Hematopoietic multipotent progenitor cell (in vitro differentiated cells): ENCODE results near the gene C1QTNF2. TPM values are rescaled to one million over a fixed set of nuclear protein-coding genes. Genes with fewer than 3 reads are reported as not detected.
A peak's percentile ranks its signal among the peaks of the same experiment; 100 is the strongest.

Experiments
- DNase-seq, 3 donors: peaks; one replicate each; pipeline ENCODE4 v3.0.0-alpha.2; 2011 to 2015; ENCODE audit warnings: low read depth in 2 of 3, low spot score in 2 of 3
- total RNA-seq: library from RNA; depleted of rRNA; stranded (reverse); fragments of >200 nt; gene quantifications from one replicate; pipeline ENCODE4 v1.2.3, GENCODE V29; 2012

Gene C1QTNF2, protein sequence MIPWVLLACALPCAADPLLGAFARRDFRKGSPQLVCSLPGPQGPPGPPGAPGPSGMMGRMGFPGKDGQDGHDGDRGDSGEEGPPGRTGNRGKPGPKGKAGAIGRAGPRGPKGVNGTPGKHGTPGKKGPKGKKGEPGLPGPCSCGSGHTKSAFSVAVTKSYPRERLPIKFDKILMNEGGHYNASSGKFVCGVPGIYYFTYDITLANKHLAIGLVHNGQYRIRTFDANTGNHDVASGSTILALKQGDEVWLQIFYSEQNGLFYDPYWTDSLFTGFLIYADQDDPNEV
- 0.27 TPM for total RNA-seq

DNA sequence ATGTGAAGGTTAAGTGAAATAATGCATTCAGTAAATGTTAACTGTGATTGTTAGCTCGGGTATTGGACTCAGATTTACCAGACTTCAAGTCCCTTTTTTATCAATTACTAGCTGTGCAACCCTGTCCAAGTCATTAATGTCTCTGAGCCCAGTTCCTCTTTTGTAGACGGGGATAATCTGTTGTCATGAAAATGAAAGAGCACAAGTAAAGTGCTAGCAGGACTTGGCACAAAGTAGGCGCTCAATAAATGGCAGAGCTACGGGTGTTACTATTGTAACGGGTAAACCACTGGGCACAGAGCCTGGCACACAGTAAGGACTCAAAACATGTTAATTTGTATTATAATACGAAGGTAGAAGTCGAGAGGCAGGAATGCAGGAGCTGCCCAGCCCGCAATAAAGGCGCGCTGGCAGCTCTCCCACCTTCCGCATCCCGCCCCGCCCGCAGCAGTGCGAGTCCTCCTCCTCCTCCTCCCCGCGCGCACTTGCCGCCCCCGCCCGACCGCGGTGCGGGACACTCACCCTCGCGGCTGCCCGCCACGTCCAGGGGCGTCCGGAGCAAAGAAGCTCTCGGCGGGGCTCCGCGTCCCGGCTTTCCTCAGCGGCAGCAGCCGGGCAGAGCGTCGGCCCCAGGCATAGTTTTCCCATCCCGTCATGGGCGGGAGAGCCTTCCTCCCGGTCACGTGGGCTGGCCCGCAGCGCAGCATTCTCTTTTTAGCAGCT, at the start of gene C1QTNF2:
C1QTNF2 (minus strand) TSS at position 637 of the 723 bp plus-strand sequence. CDS start 15,615 bp downstream, outside the sequence.
- DNase-seq, result peak in 1 of 3 donors; percentile 22

- DNase-seq, result no peak
Measured at GRCh38 chr5:160420331-160420610, 49.8 kb upstream of the C1QTNF2 start.

DNA sequence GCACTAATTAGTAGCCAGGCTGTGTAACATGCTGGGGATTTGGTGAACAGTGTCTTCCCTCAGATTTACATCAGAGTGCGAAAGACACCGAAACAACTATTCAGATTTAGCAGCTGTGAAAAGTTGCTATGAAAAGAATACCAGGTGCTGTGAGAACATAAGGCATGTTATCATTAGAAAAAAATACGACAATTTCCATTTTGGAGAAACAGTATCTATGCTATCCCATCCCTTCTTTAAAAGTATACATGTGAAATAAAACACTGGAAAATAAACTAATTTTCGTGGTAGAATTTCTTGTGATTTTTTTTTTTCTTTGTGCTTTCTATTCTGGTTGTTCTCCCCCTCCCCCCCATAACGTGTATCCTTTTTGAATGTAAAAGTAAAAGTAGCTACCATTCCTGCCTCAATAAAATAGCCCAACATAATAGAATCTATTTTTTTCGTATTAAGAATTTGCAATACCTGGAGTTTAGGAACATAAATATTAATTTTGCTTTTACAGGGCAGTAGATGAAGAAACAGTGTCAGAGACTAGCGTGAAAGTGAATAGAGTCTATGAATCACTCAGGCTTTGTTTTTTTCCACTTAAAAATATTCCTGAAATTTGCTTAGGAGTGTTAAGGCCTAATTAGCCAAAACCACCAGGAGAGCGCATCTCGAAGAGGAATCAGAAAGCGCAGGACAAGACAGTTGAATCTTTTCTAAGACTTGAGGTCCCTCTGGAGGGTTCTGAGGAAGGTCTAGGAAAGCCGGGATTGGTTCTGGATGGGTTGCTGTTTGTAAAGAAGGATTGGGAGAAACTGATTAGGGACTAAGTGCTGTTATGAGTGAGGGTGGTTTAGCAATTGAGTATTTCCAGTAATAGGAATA, 49.3 kb upstream of the C1QTNF2 start:
- DNase-seq, result peak in 2 of 3 donors; percentile 14 to 34

GRCh38 chr5:160418561-160419457, 48.4 kb upstream of the C1QTNF2 start, which contains the start of gene SLU7:
Gene SLU7 (minus strand): TSS chr5:160419081. CDS start chr5:160415294, 3,787 bp downstream.
- DNase-seq, result peak; percentile 86 to 99 (median 97)

DNA sequence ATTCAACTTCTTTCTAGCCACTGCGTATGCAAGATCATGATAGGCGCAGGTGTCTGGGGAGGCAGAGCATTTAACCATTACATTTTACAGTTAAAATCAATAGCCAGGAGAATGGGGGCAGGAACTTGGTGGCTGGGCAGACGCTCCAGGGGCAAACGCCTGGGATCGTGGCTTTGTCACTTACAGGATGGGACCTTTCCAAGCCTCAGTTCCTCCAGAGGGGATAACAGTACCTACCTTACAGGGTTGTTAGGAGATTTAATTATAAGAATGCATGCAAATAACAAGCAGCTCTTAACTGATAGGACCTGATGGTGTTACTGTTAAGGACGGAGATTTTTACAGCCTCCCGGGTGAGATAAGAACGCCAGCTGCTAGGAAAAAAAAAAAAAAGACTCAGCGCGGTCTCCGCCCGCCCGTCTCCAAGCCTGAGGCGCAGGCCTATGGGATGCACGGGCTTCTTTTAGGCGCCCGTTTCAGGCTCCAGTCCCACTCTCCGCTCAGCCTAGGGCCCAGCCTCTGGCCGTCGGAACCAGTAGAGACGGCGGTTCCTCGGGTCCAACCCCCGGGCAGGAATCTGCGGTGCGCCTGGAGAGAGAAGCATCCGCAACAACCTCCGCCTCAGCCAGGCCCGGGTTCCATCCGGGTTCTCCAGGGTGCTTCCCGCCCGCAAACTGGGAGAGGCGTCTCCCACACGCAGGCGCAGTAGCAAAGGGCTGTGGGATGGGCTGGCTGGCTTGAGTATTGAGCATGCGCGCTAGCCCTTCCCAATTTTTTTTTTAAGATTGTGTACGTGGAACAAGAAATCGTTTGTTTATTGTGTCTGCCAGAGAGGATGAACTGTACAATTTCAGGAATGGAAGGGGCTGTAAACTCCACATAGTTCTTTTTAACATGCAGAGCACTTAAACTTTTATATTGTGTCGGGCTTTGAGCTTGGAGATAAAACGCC, 29.3 kb upstream of the C1QTNF2 start, which contains the start of gene FAM200C:
FAM200C (minus strand) TSS at position 653 of the 952 bp plus-strand sequence. CDS start 4,564 bp downstream, outside the sequence.
- DNase-seq, result peak in 2 of 3 donors; percentile 83 to 87

- DNase-seq, result no peak
Measured at GRCh38 chr5:160398806-160399205, 28.4 kb upstream of the C1QTNF2 start.

- DNase-seq, result no peak
Measured at GRCh38 chr5:160397492-160397891, 27.1 kb upstream of the C1QTNF2 start.

DNA sequence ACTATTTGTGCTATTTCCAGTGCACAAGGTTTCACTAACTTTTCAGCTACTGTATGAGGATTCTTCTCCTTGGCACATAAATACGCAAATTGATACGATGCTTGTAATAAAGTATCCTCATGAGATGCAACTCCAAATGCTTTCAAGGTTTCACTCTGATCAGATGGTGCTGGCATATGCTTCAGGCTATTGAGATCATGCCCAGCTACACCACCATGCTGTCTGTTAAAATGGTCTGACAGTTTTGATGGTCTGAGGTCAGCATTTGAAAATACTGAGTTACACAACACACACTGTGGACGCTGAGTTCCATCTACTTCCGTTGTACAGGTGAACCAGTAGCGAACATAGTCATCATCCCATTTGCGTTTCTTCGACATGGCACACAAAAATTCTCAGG, 24.7 kb upstream of the C1QTNF2 start:
- DNase-seq, result no peak

- DNase-seq, result peak in 1 of 3 donors; percentile 58
Measured at GRCh38 chr5:160390787-160391696, 20.6 kb upstream of the C1QTNF2 start.

DNA sequence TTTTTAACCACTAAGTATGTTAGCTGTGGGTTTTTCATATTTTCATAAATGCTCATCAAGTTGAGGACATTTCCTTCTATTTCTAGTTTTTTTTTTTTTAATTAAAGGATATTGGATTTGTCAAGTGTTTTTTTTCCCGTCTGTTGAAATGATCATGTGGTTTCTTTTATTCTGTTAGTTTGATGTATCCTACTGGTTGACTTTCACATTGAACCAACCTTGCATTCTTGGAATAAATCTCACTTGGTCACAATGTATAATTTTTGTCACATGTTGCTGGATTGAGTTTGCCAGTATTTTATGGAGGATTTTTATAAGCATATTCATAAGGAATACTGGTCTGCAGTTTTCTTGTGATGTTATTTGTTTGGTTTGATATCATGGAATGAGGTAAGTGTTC, 17.0 kb upstream of the C1QTNF2 start:
- no peak for DNase-seq

DNA sequence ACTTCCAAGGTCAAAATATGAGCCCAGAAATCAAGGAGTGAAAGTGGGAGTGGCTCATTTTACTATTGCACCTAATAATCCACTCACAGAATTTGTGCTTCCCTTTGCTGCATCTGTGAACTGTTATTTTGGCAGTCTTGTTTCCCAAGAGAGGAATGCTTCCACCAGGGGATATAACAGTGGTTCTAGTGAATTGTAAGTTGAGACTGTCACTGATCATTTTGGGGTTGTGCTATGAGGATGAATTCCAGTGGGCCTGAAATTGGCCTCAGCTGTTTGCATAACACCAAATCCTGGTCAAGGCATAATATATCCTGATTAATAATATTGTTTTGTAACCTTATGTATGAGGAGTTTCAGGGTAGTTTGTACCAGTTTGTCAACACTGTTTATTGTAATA, 15.1 kb upstream of the C1QTNF2 start:
- DNase-seq, result no peak

DNA sequence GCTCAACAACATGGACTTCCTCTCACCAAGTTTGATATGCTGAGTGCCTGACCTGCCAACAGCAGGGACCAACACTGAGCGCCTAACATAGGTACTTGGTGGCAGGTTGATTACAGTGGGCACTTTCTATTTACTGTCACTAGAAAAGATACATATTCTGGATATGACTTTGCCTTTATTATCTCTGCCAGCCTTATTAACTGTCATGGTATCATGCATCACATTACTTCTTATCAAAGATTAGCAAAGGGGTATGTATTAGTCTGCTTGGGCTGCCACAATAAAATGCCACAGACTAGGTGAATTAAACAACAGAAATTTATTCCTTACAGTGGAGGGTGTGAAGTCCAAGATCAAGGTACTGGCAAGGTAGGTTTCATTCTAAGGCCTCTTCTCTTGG, 14.3 kb upstream of the C1QTNF2 start:
- no peak for DNase-seq

- no peak for DNase-seq
Measured at GRCh38 chr5:160382346-160382745, 11.9 kb upstream of the C1QTNF2 start.

- DNase-seq, result no peak
Measured at GRCh38 chr5:160380041-160380440, 9.6 kb upstream of the C1QTNF2 start.

- peak in 2 of 3 donors; percentile 33 to 74 for DNase-seq
Measured at GRCh38 chr5:160379511-160379910, 9.1 kb upstream of the C1QTNF2 start.

DNA sequence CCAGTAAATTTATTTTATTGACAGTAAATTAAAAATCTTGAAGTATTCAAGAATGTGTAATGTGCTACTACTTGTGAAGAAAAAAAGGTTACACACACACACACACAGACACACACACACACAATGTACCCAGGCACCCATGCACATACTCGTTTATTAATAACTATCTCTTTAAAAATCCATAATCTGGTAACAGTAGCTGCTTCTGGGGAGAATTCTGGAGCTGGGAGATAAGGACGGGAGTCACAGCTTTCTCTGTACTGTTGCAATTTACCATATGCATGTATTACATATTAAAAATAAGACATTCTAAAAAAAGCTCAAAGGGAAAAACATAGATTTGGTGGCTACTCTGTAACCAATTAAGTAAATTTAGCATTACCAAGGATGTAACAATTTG, 7.9 kb upstream of the C1QTNF2 start:
- DNase-seq, result no peak

GRCh38 chr5:160377651-160378050, 7.2 kb upstream of the C1QTNF2 start:
- no peak for DNase-seq

- DNase-seq, result no peak
Measured at GRCh38 chr5:160376416-160376815, 6.0 kb upstream of the C1QTNF2 start.
